Right lobe of liver (tissue), 4 donors: ENCODE data around the gene PPP1R1A.

Experiments
- CTCF ChIP-seq, 4 donors: fragments of 200-600 bp in 3 of 4; fragments of 450-650 bp in 1 of 4; IDR thresholded peaks; one replicate each; pipeline versions ENCODE4 v1.5.1 to v1.8.0; 2016 to 2022; ENCODE audit warnings: antibody characterized with exemption in 4 of 4, mild to moderate bottlenecking in 2 of 4
- POLR2A ChIP-seq: fragments of 450-650 bp; IDR thresholded peaks from one replicate; pipeline ENCODE4 v1.6.1; 2017; ENCODE audit warnings: antibody characterized with exemption, mild to moderate bottlenecking
- donor health status: DM: no; HTN: no; CAD: no.
- donor health status: DM: no; HTN: no; CAD: no.
- donor health status: DM: no; HTN: yes; CAD: no.

GRCh38 chr12:54593725-54594124 is 5.3 kb upstream of the PPP1R1A start:
- TF ChIP-seq CTCF (IDR thresholded peaks at IDR 0.05) (no peak), POLR2A (no peak)
